Keratinocyte (primary cell): ENCODE data around the gene SMG1.

Source experiments
- EZH2 ChIP-seq: IDR thresholded peaks from one replicate; pipeline ENCODE4 v1.6.1; 2012; ENCODE audit warnings: inconsistent platforms, mild to moderate bottlenecking, low read length, moderate library complexity
- TF ChIP-seq, protein P1 (sequence below), 3 experiments: IDR thresholded peaks in 1 of 3; conservative IDR thresholded peaks in 1 of 3; optimal IDR thresholded peaks in 1 of 3; 2 replicates in 2 of 3; 3 replicates in 1 of 3; pipeline versions ENCODE3 to v1.5.1; 2011; ENCODE audit warnings: low read length in 3 of 3, mild to moderate bottlenecking in 3 of 3, moderate library complexity in 2 of 3, control low read depth in 1 of 3, inconsistent platforms in 1 of 3; ENCODE audit not compliant: insufficient read depth in 2 of 3; ENCODE audit errors: extremely low read depth in 1 of 3

DNA sequence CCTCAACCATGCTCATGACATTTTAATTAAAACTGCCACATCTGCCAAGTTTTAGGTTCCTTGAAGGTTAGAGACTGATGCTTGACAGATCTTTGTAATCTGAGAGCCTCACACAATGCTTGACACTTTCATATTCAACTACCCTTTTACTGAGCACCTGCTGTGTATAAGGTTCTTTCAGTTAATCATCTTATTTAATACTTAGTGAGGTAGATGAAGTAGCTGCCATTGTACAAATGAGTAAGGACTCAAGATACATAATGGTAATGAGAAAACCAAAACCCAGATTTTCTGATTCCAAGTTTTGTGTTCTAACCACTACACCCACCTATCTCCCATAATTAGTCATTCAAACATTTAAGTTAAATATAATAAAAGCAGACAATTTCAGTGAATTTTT lies 89.5 kb downstream of the SMG1 start:
- TF ChIP-seq, protein P1, sequence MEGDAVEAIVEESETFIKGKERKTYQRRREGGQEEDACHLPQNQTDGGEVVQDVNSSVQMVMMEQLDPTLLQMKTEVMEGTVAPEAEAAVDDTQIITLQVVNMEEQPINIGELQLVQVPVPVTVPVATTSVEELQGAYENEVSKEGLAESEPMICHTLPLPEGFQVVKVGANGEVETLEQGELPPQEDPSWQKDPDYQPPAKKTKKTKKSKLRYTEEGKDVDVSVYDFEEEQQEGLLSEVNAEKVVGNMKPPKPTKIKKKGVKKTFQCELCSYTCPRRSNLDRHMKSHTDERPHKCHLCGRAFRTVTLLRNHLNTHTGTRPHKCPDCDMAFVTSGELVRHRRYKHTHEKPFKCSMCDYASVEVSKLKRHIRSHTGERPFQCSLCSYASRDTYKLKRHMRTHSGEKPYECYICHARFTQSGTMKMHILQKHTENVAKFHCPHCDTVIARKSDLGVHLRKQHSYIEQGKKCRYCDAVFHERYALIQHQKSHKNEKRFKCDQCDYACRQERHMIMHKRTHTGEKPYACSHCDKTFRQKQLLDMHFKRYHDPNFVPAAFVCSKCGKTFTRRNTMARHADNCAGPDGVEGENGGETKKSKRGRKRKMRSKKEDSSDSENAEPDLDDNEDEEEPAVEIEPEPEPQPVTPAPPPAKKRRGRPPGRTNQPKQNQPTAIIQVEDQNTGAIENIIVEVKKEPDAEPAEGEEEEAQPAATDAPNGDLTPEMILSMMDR (optimal IDR thresholded peaks at IDR 0.05 in 1 of 3, IDR thresholded peaks at IDR 0.05 in 1 of 3, conservative IDR thresholded peaks at IDR 0.05 in 1 of 3; ENCODE audit: extremely low read depth in 1 of 3, insufficient read depth in 2 of 3, low read length in 3 of 3) = no peak
- no peak for TF ChIP-seq EZH2
